Coronary artery (tissue), 2 donors: ENCODE results near the gene MDN1.

Experiments used
- DNase-seq: peaks from one replicate; pipeline ENCODE4 v3.0.0-alpha.2; 2017; ENCODE audit warnings: low spot score
- H3K27ac ChIP-seq, 2 donors: fragments of 200-600 bp; sonication (generic); one replicate each; pipeline ENCODE4 v1.5.1; 2016 to 2019
- H3K4me3 ChIP-seq: fragments of 200-600 bp; sonication (generic); 2 replicates; pipeline ENCODE4 v1.5.1; 2016; ENCODE audit warnings: mild to moderate bottlenecking, moderate library complexity
- CTCF ChIP-seq: fragments of 200-600 bp; sonication (generic); IDR thresholded peaks from one replicate; pipeline ENCODE4 v1.5.1; 2019; ENCODE audit warnings: antibody characterized with exemption

MDN1 gene

GRCh38 chr6:89688328-89688727, 131.3 kb downstream of the MDN1 start:
- Histone ChIP-seq H3K27ac (no peak overlapping the region), H3K4me3 (no peak overlapping the region)
- no peak for TF ChIP-seq CTCF
- DNase-seq = no peak

- TF ChIP-seq CTCF = no peak
- DNase-seq = no peak
- no peak overlapping the region for H3K4me3 ChIP-seq
- no peak overlapping the region for H3K27ac ChIP-seq
These were observed 134.3 kb downstream of the MDN1 start for GRCh38 chr6:89685311-89685710.

- TF ChIP-seq CTCF = no peak
- Histone ChIP-seq H3K27ac (no peak overlapping the region), H3K4me3 (no peak overlapping the region)
- no peak for DNase-seq
These were observed 136.6 kb downstream of the MDN1 start for GRCh38 chr6:89682991-89683390.

GRCh38 chr6:89681983-89682564, 137.5 kb downstream of the MDN1 start:
- TF ChIP-seq CTCF = no peak
- no peak overlapping the region for H3K27ac ChIP-seq
- no peak for DNase-seq
- H3K4me3 ChIP-seq = no peak overlapping the region

- TF ChIP-seq CTCF = no peak
- Histone ChIP-seq H3K27ac (no peak overlapping the region), H3K4me3 (no peak overlapping the region)
- DNase-seq = no peak
These were observed 139.0 kb downstream of the MDN1 start for GRCh38 chr6:89680551-89680950.

GRCh38 chr6:89680150-89680549, 139.4 kb downstream of the MDN1 start:
- no peak for TF ChIP-seq CTCF
- no peak overlapping the region for H3K27ac ChIP-seq
- DNase-seq = no peak
- H3K4me3 ChIP-seq = no peak overlapping the region

GRCh38 chr6:89679215-89680120, 140.1 kb downstream of the MDN1 start:
- no peak overlapping the region for H3K27ac ChIP-seq
- no peak overlapping the region for H3K4me3 ChIP-seq
- no peak for DNase-seq
- no peak for TF ChIP-seq CTCF
